ENCODE results near the gene FXYD2. TPM values are rescaled to one million over a fixed set of nuclear protein-coding genes. Genes with fewer than 3 reads are reported as not detected.

FXYD2 gene
- total RNA-seq, 2 experiments from 2014 or later: 28.0 to 31.2 TPM

- peaks cover 8% of the 10 kb centered on the region for H3K4me1 Mint-ChIP-seq
- H3K36me3 Mint-ChIP-seq: peaks cover 11% of the 10 kb centered on the region
- H3K9me3 Mint-ChIP-seq: peaks cover 14% of the 10 kb centered on the region
- ATAC-seq (ENCODE audit: low read depth) (no peak), DNase-seq (no peak)
- H3K4me3 Mint-ChIP-seq: no peak overlapping the region
- H3K27ac Mint-ChIP-seq: no peak overlapping the region
- POLR2A ChIA-PET: no interaction called here
- H3K27me3 Mint-ChIP-seq: peaks cover 16% of the 10 kb centered on the region
These were observed 26.6 kb upstream of the FXYD2 start for GRCh38 chr11:117851106-117851505.

DNA sequence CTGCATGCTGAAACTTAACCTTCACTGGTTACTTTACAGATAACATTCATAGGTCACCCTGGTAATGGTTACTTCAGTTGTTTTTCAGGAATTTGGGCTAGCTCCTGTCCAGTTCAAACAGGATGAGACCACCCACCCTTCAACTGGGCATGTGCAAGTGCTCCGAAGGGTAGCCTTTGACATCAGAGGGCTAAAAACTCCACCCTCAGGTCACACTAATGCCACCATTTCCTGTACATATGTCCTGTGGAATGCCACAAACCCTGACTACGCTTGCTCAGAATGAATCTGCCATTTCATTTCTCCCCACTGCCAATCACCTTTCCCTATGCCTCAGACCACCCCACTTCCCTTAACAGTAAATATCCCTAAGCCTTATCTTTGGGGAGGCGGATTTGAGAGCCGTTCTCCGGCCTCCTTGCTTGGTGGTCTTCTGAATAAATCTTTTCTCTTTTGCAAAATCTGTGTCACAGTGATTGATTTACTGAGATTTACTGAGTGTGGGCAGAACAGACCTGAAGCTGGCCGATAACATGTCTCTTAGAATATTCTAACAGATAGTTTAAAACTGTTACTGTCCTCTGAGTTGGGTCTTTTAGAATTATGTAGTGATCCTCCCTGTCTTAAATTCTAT, 25.4 kb upstream of the FXYD2 start:
- Mint-ChIP-seq H3K27me3 (peaks cover 16% of the 10 kb centered on the region), H3K27ac (no peak overlapping the region), H3K4me3 (no peak overlapping the region), H3K9me3 (peaks cover 14% of the 10 kb centered on the region), H3K36me3 (peaks cover 11% of the 10 kb centered on the region), H3K4me1 (peaks cover 10% of the 10 kb centered on the region)
- ATAC-seq (ENCODE audit: low read depth) (no peak), DNase-seq (no peak)
- POLR2A ChIA-PET: no interaction called here

DNA sequence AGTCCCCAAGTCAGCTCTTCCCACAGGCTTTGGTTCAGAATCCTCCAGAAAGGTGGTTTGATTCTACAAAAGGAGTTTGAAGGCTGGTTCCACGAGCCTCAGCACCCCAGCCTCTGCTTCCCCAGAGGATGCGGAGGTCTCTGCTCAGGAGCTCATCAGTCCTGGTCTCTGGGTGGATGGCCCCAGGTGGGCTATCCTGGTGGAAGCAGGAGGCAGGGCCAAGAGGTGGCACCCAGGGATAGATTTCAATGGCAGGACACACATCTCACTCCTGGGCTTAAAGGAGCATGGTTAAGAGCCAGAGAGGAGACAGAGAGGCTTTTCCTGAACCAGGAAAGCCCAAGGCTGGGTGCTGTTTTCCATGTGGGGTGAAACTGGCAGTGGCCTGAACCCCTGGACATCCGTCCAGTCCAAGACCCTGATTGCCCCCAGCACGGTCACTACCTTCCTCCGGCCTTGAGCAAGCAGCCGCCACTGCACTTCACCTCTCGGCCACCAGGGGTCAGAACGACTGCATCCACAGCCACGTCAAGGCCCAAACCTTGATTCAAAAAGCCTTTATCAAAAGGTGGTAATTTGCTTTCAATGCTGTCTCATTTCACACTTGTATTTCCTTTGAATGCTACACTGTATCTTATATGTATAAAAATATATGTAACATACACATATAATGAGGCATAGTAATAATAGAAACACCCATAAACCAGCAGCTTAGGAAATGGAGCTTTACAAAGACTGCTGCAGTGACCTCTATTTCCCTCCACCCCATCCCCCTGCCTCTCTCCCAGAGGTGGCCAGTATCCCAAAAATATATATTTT, 19.3 kb upstream of the FXYD2 start:
- peaks cover 2% of the 10 kb centered on the region for H3K9me3 Mint-ChIP-seq
- peak; percentile 83 for ATAC-seq (ENCODE audit: low read depth)

DNA sequence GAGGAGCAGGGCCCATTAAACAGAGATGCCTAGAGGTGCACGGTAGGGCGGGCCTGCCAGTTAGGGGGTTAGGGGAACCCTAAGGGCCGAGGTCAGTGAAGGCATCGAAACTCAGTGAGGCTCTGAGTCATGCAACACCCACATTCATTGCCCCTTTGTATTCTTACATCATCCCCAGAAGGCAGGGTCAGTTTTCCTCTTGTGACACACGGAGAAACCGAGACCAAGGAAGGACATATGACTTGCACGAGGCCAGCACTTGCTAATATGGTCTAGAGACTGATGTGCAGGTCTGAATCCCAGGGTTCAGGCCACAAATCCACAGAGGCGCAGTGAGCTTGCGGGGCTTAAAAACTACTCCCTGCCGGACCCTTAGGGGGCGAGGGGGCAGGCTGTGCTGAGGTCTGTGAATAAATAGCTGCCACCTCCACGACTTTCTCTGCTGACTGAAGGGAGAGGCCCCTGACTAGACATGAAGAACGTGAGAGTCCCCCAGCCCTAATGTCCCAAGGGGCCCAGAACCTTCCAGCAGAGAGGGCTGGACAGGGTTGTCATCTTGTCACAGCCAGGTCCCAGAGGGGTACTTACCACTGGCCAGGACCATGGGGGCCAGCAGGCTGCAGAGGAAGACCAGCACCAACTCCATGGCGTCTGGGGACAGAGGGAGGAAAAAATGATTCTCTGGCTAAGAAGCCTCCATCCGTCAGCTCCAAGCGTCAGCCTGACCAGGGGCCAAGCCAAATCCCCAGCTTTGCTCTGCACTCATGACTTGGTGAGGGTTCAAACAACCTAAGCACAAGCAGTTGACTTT, 17.8 kb upstream of the FXYD2 start:
- ATAC-seq (ENCODE audit: low read depth) (no peak), DNase-seq (peak; percentile 21)
- peaks cover 7% of the 10 kb centered on the region for H3K27me3 Mint-ChIP-seq
- no peak overlapping the region for H3K27ac Mint-ChIP-seq
- H3K36me3 Mint-ChIP-seq: no peaks in the 10 kb centered on the region
- no peak overlapping the region for H3K4me3 Mint-ChIP-seq
- H3K9me3 Mint-ChIP-seq: no peaks in the 10 kb centered on the region
- POLR2A ChIA-PET: interaction anchor here (0.7 to 1.1 kb wide), 3 partner anchors 25 to 111 kb away, joined by 3 to 5 read pairs (median 5); no protein-coding TSS in a partner anchor
- H3K4me1 Mint-ChIP-seq: peaks cover 15% of the 10 kb centered on the region

More for the DNA sequence above, 19.3 kb upstream of the FXYD2 start:
- POLR2A ChIA-PET: interaction anchor here (0.8 to 1.3 kb wide), 4 partner anchors 20 to 209 kb away, joined by 3 to 6 read pairs (median 4); no protein-coding TSS in a partner anchor
- Mint-ChIP-seq H3K27ac (no peak overlapping the region), H3K4me1 (peaks cover 8% of the 10 kb centered on the region), H3K36me3 (no peaks in the 10 kb centered on the region), H3K4me3 (no peak overlapping the region), H3K27me3 (peaks cover 2% of the 10 kb centered on the region)
- DNase-seq: peak; percentile 86

- H3K27me3 Mint-ChIP-seq: peaks cover 7% of the 10 kb centered on the region
These were observed 17.0 kb upstream of the FXYD2 start for GRCh38 chr11:117841551-117842031.

DNA sequence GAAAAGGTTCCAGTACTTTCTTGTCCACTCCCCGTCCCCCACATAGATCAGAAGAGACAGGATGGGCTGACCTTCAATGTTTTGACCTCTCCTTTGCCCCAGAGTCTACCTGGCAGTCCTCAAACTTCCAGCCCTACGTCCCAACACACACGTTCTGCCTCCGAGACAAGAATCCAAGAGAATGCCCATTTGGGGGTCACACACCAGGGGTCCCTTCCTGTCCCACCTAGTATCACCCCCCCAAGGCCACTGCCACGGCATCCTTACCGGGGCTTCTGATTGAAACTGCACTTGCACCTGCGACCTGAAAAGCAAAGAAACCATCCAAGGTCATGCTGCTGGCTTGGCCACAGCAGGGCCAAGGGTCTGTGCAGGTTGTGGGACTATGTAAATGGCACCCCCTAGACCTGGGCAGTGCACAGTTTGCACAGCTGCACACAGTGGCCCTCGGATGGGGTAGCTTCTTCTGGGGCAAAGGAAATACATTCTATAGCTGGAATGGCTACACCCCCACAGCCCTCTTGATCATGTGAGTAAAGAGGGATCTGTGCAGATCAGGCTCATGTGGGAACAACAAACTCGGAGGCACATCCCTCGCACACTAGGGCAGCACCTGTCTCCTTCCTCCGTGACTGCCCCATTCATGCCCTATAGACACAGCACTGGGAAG, 16.5 kb upstream of the FXYD2 start:
- Mint-ChIP-seq H3K4me1 (peaks cover 15% of the 10 kb centered on the region), H3K36me3 (no peaks in the 10 kb centered on the region), H3K9me3 (no peaks in the 10 kb centered on the region), H3K27ac (no peak overlapping the region), H3K4me3 (no peak overlapping the region), H3K27me3 (peaks cover 8% of the 10 kb centered on the region)
- POLR2A ChIA-PET: interaction anchor here (0.7 kb wide), 1 partner anchor 106 kb away, joined by 3 read pairs; no protein-coding TSS in a partner anchor
- DNase-seq (peak; percentile 14), ATAC-seq (ENCODE audit: low read depth) (no peak)

More at GRCh38 chr11:117841551-117842031, 17.0 kb upstream of the FXYD2 start:
- Mint-ChIP-seq H3K4me1 (peaks cover 15% of the 10 kb centered on the region), H3K36me3 (no peaks in the 10 kb centered on the region), H3K9me3 (no peaks in the 10 kb centered on the region), H3K4me3 (no peak overlapping the region), H3K27ac (no peak overlapping the region)
- POLR2A ChIA-PET: no interaction called here
- no peak for ATAC-seq (ENCODE audit: low read depth)
- peak; percentile 4 for DNase-seq

DNA sequence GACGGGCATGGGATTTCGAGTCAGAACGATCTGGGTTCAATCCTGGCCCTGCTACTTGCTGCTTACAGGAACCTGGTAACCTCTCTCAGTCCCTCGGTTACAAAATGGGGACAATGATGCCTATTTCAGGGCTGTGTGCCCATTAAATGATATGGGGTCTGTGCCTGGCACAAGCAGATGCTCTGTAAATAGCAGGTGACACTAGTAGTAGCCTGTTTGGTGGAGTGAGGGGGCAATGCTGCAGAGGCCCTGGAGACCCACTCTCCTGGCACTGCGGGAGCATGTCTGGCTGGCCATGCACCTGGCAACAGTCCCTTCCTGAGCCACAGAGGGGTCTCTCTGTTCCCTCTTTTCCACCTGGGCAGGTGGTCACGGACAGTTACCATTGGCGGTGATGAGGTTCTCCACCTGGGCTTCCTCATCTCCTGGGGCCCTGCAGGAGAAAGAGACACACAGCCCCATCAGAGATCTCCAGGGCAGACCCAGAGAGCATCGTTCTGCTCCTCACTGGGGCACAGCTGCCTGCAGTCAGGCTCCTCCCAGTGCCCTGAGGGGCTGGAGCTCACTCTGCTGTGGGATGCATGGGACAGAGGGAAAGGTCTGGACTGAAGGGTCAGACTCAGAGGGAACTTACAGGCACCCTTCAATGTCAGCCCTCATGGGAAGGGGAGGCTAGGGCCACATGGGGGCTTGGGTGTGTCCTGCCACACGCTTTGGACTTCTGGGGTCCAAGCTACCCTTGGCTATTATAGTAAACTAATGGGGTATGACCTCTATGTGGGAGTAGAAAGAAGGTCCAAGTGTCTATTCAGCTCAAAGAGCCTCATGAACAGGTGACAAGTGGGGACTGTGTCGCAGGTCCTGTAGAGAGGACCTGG, 15.6 kb upstream of the FXYD2 start:
- Mint-ChIP-seq H3K9me3 (no peaks in the 10 kb centered on the region), H3K27me3 (peaks cover 8% of the 10 kb centered on the region), H3K4me3 (no peak overlapping the region), H3K27ac (no peak overlapping the region), H3K36me3 (no peaks in the 10 kb centered on the region), H3K4me1 (peaks cover 15% of the 10 kb centered on the region)
- DNase-seq (peak; percentile 20), ATAC-seq (ENCODE audit: low read depth) (no peak)
- POLR2A ChIA-PET: interaction anchor here (0.7 kb wide), 1 partner anchor 107 kb away, joined by 3 read pairs; no protein-coding TSS in a partner anchor

- DNase-seq (no peak), ATAC-seq (ENCODE audit: low read depth) (no peak)
- Mint-ChIP-seq H3K4me1 (peaks cover 13% of the 10 kb centered on the region), H3K4me3 (no peak overlapping the region), H3K27me3 (peaks cover 8% of the 10 kb centered on the region), H3K27ac (no peak overlapping the region), H3K9me3 (no peaks in the 10 kb centered on the region), H3K36me3 (no peaks in the 10 kb centered on the region)
- POLR2A ChIA-PET: no interaction called here
These were observed 14.9 kb upstream of the FXYD2 start for GRCh38 chr11:117839380-117839881.

GRCh38 chr11:117838901-117839300, 14.4 kb upstream of the FXYD2 start:
- Mint-ChIP-seq H3K36me3 (no peaks in the 10 kb centered on the region), H3K27me3 (peaks cover 8% of the 10 kb centered on the region), H3K4me3 (no peak overlapping the region), H3K9me3 (no peaks in the 10 kb centered on the region), H3K27ac (no peak overlapping the region), H3K4me1 (peaks cover 12% of the 10 kb centered on the region)
- POLR2A ChIA-PET: no interaction called here
- peak; percentile 16 for DNase-seq
- ATAC-seq (ENCODE audit: low read depth): no peak

- Mint-ChIP-seq H3K9me3 (no peaks in the 10 kb centered on the region), H3K4me3 (peak overlapping the region; percentile 6), H3K4me1 (peaks cover 8% of the 10 kb centered on the region), H3K27ac (peak overlapping the region; percentile 65), H3K27me3 (peaks cover 8% of the 10 kb centered on the region), H3K36me3 (no peaks in the 10 kb centered on the region)
- POLR2A ChIA-PET: no interaction called here
- peak; percentile 28 for DNase-seq
- ATAC-seq (ENCODE audit: low read depth): no peak
These were observed 13.2 kb upstream of the FXYD2 start for GRCh38 chr11:117837791-117838190.

DNA sequence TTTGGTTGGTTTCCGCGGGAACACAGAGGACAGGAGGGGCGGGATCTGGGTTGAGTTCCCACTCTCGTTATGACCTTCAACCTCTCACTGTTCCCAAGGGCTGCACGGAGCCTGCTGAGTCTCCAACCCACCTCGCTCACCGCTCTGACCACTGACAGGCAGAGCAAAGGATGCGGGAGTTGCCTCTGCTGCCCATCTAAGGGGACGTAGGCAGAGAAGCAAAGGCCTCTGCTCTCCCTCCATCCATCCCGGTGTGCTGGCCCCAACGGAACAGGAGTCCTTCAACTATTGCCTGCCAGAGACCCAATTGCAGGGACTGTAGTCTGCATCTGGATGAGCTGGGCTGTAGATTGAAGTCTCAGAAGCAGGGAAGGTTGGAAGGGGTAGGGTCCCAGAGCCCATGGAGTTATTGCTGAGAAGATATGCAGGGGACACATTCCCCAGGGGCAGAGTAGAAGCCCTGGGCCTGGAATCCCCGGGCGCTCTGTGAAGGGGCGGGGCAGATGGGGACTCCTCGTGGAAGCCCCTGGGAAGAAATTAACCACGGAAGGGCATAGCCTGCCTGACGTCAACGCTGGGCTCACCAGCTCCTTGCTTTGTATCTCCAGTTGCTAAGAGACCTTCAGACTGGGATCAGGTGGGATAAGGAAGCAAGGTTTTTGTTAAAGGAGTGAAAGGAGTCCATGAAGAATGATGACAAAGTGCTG, 12.7 kb upstream of the FXYD2 start:
- Mint-ChIP-seq H3K9me3 (no peaks in the 10 kb centered on the region), H3K4me1 (peaks cover 11% of the 10 kb centered on the region), H3K27me3 (peaks cover 8% of the 10 kb centered on the region), H3K27ac (no peak overlapping the region), H3K36me3 (no peaks in the 10 kb centered on the region), H3K4me3 (no peak overlapping the region)
- ATAC-seq (ENCODE audit: low read depth) (no peak), DNase-seq (no peak)
- POLR2A ChIA-PET: no interaction called here
